Superior temporal gyrus (tissue), 1 donor: ENCODE measurements around the gene KIAA1755.
A peak's percentile ranks its signal among the peaks of the same experiment; 100 is the strongest.
"Not testable (repeated sequence)": the region's sequence is repeated elsewhere in the genome, so short reads cannot be mapped to it uniquely, and the experiment has no call there.

Source experiments
- DNase-seq: peaks from one replicate; pipeline ENCODE4 v3.0.0-alpha.2; 2016; ENCODE audit errors: extremely low spot score

The KIAA1755 gene

GRCh38 chr20:38261054-38261390 is 487 bp upstream of the KIAA1755 start:
- no peak for DNase-seq

DNA sequence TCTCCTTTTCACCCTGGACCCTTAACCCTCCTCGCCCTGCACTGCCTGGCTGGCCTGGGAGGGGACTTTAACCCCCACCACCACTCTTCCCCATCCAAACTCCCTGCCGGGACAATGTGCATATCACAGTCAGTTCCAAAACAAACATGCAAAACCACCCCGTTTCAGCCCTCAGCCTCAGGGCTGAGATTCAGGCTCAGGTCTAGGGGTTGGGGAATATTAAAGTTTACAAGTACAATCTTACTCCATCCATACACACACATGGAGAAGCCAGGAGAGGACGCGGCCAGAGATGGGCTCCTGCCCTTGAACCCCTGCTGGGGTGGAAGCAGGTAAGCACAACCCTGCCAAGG is 534 bp downstream of the KIAA1755 start:
- no peak for DNase-seq

DNA sequence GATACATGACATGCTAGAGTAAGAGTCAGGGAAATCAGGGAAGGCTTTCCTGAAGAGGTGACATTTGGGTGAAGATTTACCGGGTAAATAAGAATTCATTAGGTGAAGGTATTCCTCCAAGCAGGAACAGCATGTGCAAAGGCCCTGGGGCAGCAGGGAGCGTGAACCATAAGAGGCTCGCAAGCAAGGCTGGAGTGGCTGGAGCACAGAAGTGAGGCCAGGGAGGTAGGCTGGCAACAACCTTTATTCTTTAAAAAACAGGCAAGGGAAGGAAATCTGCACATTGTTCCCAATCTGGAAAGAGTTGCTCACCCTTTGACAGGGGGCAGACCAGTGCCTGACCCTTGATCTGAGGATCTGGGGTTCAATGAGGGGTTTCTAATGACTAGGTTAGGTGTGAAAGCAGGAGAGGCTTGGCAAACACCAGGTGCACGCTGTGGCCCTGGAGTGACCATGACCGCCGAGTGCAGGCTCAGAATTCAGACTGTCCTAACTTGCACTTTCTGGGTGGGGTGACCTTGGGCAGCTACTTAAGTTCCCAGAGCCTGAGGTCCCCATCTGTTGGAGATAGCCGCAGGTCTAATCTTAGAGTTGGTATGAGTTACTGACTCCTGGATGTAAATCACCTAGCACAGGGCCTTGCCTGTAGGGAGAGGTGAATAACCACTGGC is 1.9 kb downstream of the KIAA1755 start:
- no peak for DNase-seq

DNA sequence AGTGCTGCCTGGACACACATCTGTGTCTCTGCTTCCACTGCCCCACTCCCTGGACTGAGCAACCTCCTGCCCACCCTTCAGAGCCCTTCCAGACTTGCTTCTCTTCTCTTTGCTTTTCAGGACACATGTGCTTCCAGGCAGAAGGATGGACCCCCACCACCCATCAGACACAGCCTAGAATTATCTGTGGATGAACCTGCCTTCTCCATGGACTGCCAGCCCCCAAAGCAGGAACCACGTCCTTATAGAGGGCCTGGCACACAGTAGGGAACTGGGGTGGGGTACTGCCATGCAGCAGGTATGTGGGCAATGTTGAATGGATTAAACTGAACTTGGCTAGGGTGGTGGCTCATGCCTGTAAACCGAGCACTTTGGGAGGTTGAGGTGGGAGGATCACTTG is 3.6 kb downstream of the KIAA1755 start:
- no peak for DNase-seq

- no peak for DNase-seq
These were observed 4.5 kb downstream of the KIAA1755 start for GRCh38 chr20:38256021-38256420.

- DNase-seq, result peak; percentile 31
These were observed 5.1 kb downstream of the KIAA1755 start for GRCh38 chr20:38255393-38255792.

DNA sequence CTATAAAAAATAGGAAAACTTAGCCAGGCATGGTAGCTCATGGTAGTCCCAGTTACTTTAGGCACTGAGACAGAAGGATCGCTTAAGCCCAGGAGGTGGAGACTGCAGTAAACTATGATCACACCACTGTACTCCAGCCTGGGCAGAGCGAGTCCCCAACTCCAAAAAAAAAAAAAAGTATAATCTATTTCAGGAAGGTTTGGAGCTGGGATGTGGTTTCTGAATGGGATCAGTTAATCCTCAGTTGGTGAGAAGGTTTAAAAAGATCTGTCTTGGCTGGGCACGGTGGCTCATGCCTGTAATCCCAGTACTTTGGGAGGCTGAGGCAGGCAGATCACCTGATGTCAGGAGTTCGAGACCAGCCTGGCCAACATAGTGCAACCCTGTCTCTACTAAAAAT is 5.9 kb downstream of the KIAA1755 start:
- DNase-seq, result not testable (repeated sequence)

DNA sequence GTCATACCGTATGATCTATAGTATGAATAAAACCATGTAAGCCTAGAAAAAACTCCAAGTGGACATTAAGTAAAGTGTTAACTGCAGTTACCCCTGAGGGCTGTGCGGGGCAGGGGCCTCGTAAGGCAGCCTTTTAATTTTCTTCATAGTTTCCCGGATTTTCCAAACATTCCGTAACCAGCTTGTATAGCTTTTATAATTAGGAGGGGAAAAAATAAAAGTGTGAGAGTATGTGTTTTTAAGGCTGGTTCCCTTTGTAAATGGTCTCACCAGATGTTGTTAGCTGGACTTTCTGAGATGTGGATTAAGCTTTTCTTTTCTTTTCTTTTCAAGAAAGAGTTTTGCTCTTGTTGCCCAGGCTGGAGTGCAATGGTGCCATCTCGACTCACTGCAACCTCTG is 7.0 kb downstream of the KIAA1755 start:
- no peak for DNase-seq

DNA sequence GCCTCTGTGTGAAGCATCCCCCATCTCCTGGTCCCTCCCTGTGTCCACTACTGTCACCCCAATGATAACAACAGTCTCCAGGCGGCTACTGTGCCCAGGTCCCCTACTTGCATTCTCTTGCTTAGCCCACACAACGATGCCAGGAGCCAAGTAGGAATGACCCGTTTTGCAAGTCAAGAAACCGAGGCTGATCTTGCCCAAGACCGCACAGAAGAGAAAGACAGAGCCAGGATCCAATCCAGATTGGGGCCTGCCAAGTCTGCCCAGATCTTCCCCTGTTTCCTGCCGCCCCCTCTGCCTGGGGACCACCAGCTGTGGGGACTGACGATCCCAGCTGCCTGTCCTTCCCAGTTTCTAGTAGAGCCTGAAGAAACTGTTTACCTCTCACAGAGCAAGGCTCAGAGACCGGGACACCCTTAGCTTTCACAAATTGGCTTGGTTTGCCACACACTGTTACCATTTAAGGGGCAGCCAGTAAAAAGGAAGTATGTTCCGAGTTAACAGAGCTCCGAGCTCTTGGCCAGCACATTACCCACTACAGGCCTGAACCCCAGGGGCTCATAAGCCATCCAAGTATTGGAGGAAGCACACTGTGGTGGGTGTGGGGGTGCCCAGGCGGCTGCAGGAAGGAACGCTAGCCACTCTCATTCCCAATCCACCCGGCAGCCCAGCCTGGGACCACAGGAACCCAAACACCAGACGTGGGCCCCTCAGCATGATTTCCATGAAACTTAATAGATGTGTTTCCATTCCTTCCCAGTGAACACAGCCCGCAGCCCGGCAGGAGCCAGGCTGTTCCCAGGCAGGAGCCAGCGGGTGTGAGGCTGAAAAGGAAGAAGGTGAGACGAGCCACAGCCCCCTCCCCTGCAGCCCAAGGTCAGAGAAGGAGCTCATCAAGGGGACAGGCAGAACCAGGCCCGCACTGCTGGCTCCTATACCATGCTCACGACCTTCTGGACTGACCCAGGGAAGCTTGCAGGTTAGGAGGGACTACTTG is 7.9 kb downstream of the KIAA1755 start:
- peak; percentile 23 for DNase-seq

GRCh38 chr20:38251441-38251840 is 9.1 kb downstream of the KIAA1755 start:
- not testable (repeated sequence) for DNase-seq

- no peak for DNase-seq
These were observed 9.9 kb downstream of the KIAA1755 start for GRCh38 chr20:38250609-38251008.

DNA sequence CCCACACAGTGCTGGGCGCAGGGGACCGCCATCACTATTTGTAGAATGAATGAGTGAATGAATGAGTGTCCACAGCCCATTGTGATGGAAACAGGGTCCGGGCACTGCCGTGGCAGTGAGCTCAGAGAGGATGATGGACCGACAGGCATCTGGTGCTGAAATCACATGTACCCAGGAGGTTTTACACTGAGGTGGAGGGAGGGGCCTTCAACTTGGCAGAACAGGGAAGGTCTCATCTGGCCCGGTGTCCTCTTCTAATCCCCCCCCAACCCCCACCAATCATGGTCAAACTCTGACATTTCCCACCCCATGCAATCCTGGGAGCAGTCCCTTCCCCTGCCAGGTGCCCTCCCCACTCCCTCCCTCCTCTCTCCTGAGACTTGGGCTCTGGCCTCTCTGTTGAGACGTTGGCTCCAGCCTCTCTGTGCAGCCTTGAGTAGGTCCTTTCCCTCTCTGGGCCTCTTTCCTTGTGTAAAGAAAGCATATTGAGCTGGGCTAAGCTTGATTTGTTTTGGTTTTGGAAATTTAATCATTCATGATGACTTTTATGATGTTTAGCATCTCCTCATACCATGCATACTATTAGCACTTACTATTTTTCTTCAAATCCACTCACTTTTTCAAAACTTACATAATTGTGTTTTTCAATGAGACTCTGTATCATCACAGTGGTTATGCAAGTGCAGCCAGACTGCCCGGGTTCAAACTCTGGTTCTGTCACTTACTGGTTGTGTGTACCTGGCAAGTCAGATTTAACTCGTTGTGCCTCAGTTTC is 10.8 kb downstream of the KIAA1755 start:
- no peak for DNase-seq

GRCh38 chr20:38248133-38248532 is 12.4 kb downstream of the KIAA1755 start:
- no peak for DNase-seq

GRCh38 chr20:38247725-38248124 is 12.8 kb downstream of the KIAA1755 start:
- not testable (repeated sequence) for DNase-seq

- no peak for DNase-seq
These were observed 13.4 kb downstream of the KIAA1755 start for GRCh38 chr20:38247166-38247509.

DNA sequence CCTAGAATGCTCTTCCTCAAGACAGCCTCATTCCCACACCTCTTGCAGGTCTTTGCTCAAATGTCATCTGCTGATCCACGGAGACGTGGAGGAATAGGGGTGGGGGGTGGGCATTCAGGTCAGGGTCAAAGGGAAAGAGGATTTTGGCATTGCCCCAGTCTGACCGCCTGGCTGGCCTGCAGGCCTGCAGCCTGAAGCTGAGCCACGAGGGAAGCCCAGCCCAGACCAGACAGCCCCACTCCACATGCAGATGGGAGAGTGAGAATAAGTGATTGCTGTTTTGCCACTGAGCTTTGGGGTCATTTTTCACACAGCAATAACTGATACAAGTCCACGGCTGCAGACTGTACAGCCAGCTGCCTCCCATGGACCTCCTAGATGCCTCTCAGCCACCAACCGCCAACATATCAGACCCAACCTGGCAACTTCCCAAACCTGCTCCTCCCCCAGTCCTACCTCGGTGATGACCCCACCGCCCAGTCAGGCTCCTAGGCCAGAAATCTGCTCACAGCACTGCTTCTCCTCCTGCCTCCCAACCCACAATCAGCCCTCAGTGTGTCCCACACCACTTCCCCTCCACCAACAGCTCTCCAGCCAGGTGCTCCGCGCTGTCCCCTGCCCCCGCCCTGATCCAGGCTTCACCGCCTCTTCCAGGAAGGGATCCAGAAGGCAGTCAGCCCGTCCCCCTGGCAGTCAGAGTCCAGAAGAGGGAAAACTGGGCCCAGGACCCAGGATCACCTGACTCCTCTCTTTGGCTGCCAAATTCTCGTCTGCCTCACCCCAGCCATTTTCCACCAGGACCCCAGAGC is 14.0 kb downstream of the KIAA1755 start:
- no peak for DNase-seq

DNA sequence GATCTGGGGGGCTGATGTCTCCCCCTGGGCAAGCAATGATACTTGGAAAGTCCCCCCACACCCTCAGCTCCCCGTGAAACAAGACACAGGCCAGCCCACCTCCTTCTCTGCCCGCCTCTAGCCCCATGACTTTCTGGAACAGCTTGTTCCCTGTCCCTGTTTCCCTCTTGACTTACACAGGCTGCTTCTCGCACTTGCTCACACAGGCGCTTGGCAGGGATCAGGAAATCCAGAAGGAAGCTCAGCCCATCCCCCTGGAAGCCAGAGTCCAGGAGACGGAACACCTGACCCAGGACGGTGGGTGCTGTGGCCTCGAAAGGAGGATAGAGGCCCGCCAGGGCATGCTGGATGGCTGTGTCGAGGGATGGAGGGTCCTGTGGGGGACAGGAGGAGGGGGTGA is 14.8 kb downstream of the KIAA1755 start:
- no peak for DNase-seq

DNA sequence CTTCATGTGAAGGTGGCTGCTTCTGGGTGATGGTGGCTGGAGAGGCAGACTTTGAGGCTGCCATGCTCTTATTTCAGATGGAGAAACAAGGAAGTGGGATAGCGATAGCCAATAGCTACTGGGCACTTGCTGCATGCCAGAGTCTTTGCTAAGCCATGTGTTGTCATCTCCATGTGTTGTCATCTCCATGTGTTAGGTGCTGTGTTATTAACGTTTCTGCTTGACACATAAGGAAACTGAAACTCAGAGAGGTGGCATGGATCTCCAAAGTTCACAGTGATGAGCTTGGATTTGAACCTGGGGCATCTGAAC is 16.9 kb downstream of the KIAA1755 start:
- no peak for DNase-seq

- no peak for DNase-seq
These were observed 17.5 kb downstream of the KIAA1755 start for GRCh38 chr20:38242848-38243708.

- no peak for DNase-seq
These were observed 19.3 kb downstream of the KIAA1755 start for GRCh38 chr20:38241201-38241600.

GRCh38 chr20:38239441-38239840 is 21.1 kb downstream of the KIAA1755 start:
- DNase-seq, result no peak
